H54 (cell line): ENCODE results near the gene B3GNT2.
"Not testable (repeated sequence)": the region's sequence is repeated elsewhere in the genome, so short reads cannot be mapped to it uniquely, and the experiment has no call there.

ENCODE experiments used
- DNase-seq: peaks from one replicate; pipeline ENCODE4 v3.0.0; 2011; ENCODE audit warnings: low spot score, mixed read lengths; ENCODE audit not compliant: insufficient read length
- FAIRE-seq: peaks from 3 replicates; lab custom pipeline; 2011; peaks lifted over from hg19 to GRCh38; lab: Jason Lieb, UNC
- POLR2A ChIP-seq: IDR thresholded peaks from 2 replicates; pipeline ENCODE4 v1.6.1; 2011; ENCODE audit warnings: low read depth, mild to moderate bottlenecking, low read length

B3GNT2 gene

DNA sequence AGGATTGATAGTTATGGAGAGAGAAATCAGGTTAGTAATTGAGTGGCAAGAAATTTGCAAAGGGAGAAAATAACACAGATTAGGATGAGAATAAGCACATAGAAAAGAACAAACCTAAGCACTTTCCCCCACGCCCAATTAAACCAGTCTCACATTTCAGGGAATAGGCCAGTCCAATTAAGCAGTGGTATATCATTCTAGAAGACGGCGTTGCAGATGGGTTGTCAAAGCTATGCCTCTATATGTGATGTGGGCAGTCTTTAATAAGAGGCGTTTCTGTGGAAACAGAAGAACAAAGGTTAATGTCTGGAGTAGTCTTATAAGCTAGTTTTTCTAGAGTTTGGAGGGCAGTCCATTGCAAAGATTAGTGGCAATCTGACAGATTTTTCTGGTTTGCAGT lies 61.6 kb downstream of the B3GNT2 start:
- DNase-seq (no peak), FAIRE-seq (no peak)
- TF ChIP-seq POLR2A = no peak

DNA sequence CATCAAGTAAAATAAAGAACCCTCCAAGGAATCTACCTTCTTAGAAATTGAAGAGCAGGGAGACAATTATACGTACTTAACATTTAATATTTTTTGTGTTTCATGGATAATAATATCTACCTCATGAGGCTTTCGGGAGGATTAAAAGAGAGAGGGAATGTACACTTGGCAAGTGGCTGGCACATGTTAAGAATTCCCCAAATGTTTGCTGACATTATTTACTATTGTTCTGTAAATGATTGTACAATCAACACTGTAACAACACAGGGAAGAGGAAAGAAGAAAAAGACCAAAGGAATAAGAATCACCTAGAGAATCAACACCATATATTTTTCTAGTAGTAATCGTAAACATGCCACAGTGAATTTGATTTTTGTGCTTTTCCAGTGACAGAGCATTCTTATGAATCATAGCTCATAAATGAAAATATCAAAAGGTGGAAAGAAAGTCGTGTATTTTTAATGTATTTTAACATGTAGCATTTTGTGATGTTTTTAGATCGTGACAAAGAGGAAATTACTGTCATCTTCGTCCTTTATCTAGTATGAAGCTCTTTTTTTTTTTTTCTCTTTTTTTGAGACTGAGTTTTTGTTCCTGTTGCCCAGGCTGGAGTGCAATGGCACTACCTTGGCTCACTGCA lies 67.3 kb downstream of the B3GNT2 start:
- TF ChIP-seq POLR2A = no peak
- FAIRE-seq = no peak
- no peak for DNase-seq

DNA sequence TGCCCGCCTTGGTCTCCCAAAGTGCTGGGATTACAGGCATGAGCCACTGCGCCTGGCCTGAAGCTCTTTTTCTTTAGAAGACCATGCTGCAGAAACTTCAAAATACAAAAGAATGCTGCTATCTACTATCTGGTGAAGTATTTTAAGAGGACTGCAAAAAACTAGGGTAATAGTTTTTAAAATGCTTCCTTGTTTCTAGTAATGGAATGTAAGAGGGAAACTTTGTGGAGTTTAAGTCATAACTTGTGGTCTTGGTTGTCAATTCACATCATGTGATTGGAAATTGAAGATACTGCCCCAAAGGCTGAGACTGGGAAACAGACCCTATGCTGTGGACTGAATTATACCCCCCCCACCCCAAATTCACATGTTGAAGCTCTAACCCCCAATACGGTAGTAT lies 68.3 kb downstream of the B3GNT2 start:
- TF ChIP-seq POLR2A = no peak
- DNase-seq = no peak
- no peak for FAIRE-seq

DNA sequence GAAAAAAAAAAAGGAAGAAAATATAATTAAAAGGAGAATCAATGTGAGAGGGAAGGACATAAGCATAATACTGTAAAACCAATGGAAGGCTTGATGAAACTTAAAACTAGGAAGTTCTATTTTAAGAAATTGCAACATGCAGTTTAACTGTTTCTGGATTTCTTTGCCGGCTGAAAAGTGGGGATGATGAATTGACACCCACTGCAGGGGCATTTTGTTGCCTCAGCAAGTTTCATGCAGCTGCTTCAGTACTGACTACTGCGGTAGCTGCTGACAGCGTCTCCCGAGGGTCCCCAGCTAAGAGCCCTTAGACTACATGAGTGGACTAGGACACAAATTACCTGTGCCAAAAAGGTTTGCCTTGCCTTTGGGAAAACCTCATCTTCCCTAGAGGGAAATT lies 69.2 kb downstream of the B3GNT2 start:
- TF ChIP-seq POLR2A = no peak
- no peak for DNase-seq
- FAIRE-seq = no peak

DNA sequence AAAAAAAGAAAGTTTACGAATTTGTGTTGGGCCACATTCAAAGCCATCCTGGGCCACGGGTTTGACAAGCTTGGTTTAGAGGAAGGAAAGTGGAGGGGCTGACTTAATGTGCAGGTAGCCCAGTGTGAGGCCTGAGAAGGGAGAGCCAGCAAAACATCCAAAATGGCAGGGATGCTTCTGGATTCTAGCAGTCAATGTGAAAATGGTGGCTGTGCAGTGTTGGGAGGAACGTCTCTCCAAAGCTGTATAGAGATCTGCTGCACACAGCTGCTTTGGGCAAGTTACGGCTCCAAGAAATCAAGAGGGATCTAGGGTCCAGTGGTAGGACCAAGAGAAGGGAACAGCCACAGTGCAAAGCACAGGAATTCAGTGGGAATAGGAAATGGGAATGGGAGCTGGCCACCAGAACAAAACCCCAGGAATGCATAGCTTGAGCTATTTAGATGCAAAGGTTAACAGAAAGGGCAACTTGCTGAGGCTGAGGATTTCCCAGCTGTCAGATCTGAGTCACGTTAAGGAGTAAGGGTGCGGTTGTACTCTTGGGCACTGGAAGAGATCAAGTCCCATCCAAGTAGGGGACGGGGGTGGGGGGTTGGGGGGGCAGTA lies 70.6 kb downstream of the B3GNT2 start:
- TF ChIP-seq POLR2A = no peak
- peak; percentile 94 for FAIRE-seq
- DNase-seq = peak; percentile 53

DNA sequence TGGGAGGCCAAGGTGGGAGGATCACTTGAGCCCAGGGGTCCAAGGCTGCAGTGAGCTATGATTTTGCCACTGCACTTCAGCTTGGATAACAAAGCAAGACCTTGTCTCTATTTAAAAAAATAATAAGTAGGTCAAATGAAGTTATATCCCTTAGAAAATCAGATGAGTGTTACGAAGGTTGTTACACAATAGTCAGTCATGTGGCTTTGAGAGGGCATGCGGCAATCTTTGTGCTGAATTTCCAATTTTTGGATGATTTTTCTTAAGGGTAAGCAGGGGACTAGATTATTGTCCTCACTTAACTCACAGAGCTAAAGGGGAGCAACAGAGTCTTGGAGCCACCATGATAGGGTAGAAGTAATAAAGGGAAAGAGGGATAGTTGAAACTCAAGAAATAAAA lies 71.8 kb downstream of the B3GNT2 start:
- FAIRE-seq = no peak
- TF ChIP-seq POLR2A = no peak
- no peak for DNase-seq

DNA sequence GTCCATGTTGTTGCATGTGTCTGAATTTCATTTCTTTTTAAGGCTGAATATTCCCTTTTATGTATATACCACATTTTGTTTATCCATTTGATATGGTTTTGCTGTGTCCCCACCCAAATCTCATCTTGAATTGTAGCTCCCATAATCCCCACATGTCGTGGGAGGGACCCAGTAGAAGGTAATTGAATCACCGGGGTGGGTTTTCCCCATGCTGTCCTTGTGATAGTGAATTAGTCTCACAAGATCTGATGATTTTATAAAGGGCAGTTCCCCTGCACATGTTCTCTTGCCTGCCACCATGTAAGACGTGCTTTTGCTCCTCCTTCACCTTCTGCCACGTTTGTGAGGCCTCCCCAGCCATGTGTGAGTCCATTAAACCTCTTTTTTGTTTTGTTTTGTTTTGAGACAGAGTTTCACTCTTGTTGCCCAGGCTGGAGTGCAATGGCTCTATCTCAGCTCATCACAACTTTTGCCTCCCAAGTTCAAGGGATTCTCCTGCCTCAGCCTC lies 72.8 kb downstream of the B3GNT2 start:
- not testable (repeated sequence) for FAIRE-seq

DNA sequence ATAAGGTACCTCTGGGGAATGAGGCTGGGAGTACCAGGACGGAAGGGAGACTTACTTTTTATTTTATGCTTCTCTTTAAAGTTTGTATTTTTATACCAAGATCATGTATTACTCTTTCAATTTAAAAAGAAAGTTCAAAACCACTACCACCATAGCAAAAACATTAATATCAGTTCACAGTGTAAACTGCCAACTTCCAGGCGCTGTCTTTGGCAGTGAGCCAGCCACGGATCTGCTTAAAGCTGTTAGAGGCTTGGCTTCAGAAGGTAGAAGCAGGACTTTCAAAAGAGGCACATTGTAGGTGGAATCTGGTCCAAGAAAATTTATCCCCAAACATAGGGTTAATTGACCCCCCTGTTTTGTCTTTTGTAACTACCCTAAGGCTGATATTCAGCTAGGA lies 74.8 kb downstream of the B3GNT2 start:
- no peak for DNase-seq
- FAIRE-seq = no peak
- TF ChIP-seq POLR2A = no peak

More for the DNA sequence above, 72.8 kb downstream of the B3GNT2 start:
- DNase-seq = not testable (repeated sequence)
